Hematopoietic multipotent progenitor cell treated with erythropoietin and hydrocortisone succinate and interleukin-3 and kit ligand, for 15 days (in vitro differentiated cells): ENCODE measurements around the gene LTBP3.
A peak's percentile ranks its signal among the peaks of the same experiment; 100 is the strongest.
"Not testable (repeated sequence)": the region's sequence is repeated elsewhere in the genome, so short reads cannot be mapped to it uniquely, and the experiment has no call there.

Experiments used
- DNase-seq: peaks from one replicate; pipeline ENCODE4 v3.0.0-alpha.2; 2015; ENCODE audit warnings: low spot score

Gene LTBP3

DNA sequence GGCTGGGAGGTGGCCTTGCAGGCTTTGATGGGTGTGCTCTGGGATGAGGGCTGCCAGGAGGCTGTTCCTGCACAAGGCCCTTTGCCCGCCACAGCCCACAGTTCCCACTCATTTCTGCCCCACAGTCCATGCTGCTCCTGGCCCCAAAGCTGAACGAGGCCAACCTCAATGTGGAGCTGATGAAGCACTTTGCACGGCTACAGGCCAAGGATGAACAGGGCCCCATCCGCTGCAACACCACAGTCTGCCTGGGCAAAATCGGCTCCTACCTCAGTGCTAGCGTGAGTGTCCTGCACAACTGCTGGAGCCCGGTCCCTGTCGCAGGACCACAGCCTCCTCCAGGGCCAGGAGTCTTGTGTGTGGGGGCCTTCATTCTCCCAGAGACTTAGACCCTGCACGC lies 23.1 kb downstream of the LTBP3 start:
- DNase-seq: no peak

DNA sequence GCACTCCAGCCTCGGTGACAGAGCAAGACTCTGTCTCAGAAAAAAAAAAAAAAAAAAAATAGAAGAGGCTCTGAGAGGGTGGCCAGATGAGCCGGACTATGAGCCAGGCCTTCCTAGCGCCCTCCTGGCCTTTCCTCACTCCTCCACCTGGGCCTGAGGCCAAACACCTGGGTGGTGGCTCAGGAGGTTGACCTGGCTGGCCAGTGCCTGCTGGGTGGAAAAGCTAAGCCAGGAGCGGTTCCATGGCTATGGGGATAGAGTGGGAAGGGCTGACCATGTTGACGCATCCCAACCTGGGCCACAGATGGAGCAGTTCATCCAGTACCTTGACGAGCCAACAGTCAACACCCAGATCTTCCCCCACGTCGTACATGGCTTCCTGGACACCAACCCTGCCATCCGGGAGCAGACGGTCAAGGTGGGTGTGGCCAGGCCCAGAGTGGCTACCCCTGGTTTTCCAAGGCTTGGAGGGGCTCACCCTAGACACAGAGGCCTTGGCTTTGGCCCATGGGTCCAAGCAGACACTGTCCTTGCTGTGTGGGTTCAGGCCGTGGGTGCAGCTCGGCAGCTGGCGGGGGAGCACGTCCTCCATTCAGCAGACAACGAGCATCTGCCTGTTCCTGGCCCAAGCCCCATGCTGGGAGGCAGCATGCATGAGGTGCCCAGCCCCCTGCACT lies 25.6 kb downstream of the LTBP3 start:
- DNase-seq: no peak

DNA sequence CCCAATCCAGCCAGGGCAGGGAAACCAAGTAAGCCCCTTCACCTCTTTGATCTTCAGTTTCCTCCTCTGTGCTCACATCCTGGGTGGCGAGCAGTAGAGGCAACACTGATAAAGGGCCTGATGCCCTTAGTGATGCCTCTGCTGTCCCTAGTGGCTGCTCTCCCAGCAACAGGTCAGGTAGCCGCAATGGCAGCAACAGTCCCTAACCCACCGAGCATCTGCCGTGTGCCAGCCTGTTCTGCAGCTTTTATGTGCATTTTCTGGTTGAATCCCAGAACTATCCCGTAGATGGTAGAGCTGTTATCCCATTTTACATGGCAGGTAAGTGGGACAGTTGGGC lies 28.0 kb downstream of the LTBP3 start:
- DNase-seq: peak; percentile 45

DNA sequence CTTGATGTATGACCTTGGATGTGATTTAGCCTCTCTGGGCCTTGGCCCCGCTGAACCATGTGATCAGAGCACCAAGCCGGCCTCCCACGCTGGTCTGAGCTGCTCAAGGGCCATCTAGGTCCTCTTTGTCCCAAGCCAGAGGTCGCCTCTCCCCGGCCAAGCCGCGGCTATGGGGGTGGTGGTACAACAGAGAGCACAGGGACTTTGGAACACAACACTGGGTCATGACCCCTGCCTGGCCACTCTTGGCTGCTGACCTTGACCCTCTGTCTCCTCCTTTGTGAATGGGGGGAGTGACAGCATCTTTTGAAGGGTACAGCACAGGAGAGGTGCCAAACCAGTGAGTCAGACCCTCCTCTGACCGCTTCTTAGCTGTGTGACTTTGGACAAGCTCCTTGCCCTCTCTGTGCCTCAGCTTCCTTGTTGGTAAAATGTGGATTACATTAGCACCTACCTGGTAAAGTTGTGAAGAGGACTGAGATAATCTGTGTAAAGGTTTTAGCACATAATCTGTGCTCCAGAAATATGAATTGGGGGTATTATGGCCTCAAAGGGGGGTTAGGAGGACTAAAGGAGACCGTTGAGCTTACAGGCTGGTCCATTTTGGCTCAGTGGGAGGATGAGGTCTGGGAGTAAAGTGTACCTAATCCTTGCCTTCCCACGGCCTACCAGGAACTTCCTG lies 28.5 kb downstream of the LTBP3 start:
- DNase-seq: no peak

DNA sequence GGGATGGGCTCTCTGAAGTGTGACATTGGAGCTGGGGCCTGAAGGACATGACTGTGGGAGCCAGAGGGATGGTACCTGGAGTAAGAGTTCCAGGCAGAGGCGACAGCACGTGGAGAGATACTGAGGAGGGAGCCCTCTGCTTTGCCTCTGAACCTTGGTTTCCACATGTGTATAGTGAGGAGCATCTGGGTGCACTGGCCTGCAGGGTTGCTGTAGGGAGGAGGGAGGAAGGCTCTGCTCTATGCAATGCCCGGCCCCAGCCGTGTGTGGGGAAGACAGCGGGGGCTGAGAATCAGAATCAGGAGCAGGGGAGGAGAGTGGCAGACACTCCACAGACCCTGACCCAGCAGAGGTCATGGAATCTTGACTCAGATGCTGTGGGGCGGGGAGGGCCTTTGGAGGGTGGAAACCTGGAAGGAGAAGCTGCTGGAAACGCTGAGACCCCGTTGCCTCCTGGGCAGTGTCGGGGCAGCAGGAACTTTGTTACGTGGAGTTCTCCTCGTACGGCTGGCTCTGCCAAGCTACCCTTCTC lies 29.3 kb downstream of the LTBP3 start:
- no peak for DNase-seq

DNA sequence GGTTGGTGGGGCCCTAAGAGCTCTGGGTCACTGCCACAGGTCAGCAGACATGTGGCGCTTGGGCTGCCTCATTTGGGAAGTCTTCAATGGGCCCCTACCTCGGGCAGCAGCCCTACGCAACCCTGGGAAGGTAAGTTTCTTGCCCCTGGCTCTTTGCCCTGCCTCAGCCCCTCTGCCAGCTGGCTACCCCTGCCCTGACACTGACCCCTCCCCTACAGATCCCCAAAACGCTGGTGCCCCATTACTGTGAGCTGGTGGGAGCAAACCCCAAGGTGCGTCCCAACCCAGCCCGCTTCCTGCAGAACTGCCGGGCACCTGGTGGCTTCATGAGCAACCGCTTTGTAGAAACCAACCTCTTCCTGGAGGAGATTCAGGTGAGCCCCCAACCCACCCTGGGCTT lies 31.4 kb downstream of the LTBP3 start:
- DNase-seq: no peak

DNA sequence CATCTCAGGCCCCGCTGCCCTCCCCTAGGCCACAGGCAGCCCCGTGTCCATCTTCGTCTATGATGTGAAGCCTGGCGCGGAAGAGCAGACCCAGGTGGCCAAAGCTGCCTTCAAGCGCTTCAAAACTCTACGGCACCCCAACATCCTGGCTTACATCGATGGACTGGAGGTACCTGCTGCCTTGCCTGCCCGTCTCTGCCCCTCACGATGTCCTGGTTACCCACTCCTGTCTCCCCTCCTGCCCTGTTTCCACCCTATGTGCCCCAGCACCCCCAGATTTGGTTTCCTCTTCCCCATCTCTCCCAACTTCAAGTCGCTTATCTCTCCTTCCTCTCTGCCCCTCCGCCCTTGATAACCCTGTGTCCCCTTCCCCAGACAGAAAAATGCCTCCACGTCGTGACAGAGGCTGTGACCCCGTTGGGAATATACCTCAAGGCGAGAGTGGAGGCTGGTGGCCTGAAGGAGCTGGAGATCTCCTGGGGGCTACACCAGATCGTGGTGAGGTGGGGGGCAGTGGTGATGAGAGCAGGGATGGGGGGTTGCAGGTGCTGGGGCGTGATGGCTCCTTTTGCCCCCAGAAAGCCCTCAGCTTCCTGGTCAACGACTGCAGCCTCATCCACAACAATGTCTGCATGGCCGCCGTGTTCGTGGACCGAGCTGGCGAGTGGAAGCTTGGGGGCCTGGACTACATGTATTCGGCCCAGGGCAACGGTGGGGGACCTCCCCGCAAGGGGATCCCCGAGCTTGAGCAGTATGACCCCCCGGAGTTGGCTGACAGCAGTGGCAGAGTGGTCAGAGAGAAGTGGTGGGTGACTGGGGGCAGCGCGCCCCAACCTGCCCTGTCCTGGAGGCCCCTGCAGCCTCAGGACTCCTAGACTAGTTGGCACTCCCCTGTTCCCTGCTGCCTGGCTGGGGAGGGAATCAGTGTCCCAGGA lies 32.3 kb downstream of the LTBP3 start:
- DNase-seq: no peak

DNA sequence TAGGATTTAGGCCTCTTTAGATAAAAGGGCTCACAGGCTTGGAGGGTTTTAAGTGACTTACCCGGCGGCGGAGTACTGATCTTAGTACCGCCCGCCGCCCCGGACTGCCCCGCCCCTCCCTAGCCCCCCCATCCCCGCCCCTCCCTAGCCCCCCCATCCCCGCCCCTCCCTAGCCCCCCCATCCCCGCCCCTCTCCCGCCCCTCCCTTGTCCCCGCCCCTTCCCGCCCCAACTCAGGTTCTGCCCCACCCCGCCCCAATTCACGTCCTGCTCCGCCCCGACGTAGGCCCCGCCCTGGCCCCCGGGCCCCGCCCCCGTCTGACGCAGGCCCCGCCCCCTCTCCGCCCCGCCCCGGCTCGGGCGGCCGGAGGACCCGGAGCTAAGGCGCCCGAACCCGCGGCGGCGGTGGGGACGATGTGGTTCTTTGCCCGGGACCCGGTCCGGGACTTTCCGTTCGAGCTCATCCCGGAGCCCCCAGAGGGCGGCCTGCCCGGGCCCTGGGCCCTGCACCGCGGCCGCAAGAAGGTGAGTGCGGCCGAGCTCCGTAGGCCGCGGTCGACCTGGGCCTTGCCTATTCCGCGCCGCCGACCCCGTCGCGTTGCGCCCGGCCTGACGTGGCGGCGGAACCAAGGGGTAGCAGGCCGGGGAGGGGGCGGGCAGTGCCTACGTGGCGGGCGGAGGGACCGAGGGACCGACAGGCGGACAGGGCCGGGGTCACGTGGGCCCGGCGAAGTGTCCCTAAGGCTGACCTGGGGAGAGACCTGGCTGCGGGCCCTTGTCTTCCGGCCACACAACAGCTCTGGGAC lies 33.2 kb downstream of the LTBP3 start, which contains the start of gene SCYL1:
Gene SCYL1, plus strand, starts transcription at position 343 of the 805 bp plus-strand sequence. Its CDS starts 71 bp downstream, at position 414.
- peak; percentile 82 for DNase-seq

DNA sequence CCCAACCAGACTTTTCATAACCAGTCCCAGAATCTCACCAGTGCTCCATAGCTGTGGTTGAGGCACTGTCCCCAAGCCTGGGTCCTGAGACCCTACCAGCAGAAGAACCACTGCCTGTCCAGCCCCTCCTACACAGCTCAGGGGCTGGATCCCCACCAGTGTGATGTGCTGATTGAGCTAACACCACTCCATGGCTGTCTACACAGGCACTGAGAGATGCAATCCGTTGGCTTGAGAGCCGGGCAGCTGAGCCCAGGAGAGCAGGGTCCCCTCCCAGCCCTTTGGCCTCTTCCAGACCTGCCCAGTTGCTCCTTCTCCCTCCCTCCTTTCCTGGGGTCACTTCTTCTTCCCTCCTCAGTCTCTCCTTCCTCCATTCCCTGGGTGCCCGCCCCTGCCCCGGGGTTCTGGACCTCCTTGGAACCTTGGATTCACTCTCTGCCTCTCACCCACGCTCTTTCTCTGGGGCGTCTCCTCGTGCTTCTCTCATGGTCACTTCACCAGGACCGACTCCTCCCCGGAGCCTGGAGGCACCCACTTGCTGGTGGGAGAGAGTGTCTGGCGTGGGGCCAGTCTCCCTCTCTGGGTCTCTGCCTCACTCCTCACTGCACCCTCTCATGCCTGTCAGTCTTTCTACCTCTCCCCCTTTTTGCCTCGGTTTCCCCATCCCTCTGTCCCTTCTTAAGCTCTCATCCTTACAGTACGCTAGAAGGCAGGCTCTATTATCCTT lies 34.0 kb downstream of the LTBP3 start:
- DNase-seq: no peak

DNA sequence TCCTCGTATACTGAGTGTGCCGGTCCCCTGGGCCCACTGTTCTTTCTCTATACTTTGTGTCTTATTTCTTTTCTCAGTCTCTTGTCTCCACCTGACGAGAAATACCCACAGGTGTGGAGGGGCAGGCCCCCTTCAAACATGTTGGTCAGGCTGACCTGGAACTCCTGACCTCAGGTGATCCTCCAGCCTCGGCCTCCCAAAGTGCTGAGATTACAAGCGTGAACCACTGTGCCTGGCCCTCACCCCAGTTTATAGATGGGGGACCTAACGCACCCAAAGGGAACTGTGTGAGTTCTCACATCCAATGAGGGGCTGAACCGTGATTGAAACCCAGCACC lies 34.6 kb downstream of the LTBP3 start:
- DNase-seq: not testable (repeated sequence)

DNA sequence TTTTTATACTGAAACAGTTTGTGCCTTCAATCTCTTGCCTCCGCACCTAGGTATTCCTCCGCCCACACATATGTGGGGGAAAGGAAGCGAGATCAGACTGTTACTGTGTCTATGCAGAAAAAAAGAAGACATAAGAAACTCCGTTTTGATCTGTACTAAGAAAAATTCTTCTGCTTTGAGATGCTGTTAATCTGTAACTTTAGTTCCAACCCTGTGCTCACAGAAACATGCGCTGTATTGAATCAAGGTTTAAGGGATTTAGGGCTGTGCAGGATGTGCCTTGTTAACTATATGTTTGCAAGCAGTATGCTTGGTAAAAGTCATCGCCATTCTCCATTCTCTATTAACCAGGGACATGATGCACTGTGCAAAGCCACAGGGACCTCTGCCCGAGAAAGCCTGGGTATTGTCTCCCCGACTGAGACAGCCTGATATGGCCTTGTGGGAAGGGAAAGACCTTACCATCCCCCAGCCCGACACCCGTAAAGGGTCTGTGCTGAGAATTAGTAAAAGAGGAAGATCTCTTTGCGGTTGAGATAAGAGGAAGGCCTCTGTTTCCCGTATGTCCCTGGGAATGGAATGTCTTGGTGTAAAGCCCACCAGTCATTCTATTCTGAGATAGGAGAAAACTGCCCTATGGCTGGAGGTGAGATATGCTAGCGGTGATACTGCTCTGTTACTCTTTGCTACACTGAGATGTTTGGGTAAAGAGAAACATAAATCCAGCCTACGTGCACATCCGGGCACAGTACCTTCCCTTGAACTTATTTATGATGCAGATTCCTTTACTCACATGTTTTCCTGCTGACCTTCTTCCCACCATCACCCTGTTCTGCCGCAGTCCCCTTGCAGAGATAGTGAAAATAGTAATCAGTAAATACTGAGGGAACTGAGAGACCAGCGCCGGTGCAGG lies 35.2 kb downstream of the LTBP3 start:
- DNase-seq: not testable (repeated sequence)

DNA sequence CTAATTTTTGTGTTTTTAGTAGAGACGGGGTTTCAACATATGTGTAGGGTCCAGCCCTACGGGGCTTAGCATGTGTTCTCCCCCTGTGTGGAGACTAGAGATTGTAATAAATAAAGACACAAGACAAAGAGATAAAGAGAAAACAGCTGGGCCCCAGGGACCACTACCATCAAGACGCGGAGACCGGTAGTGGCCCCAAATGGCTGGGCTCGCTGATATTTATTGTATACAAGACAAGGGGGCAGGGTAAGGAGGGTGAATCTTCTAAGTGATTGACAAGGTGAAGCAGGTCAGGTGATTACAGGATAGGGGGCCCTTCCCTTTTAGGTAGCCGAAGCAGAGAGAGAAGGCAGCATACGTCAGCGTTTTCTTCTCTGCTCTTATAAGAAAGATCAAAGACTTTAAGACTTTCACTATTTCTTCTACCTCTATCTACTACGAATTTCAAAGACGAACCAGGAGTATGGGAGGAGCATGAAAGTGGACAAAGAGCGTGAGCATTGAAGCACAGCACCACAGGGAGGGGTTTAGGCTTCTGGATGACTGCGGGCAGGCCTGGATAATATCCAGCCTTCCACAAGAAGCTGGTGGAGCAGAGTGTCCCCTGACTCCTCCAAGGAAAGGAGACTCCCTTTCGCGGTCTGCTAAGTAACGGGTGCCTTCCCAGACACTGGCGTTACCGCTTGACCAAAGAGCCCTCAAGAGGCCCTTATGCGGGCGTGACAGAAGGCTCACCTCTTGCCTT lies 36.2 kb downstream of the LTBP3 start:
- not testable (repeated sequence) for DNase-seq

DNA sequence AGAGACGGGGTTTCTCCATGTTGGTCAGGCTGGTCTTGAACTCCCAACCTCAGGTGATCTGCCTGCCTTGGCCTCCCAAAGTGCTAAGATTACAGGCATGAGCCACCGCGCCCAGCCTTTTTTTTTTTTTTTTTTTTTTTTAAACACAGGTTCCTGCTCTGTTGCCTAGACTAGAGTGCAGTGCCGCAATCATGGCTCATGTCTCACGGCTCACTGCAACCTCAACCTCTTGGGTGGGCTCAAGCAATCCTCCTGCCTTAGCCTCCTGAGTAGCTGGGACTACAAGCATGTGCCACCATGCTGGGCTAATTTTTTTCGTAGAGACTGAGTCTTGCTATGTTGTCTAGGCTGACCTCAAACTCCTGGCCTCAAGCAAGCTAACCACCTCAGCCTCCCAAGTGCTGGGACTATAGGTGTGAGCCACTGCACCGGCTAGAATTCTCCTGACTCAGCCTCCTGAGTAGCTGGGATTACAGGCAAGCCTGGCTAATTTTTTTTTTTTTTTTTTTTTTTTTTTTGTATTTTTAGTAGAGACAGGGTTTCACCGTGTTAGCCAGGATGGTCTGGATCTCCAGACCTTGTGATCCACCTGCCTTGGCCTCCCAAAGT lies 39.1 kb downstream of the LTBP3 start:
- not testable (repeated sequence) for DNase-seq

DNA sequence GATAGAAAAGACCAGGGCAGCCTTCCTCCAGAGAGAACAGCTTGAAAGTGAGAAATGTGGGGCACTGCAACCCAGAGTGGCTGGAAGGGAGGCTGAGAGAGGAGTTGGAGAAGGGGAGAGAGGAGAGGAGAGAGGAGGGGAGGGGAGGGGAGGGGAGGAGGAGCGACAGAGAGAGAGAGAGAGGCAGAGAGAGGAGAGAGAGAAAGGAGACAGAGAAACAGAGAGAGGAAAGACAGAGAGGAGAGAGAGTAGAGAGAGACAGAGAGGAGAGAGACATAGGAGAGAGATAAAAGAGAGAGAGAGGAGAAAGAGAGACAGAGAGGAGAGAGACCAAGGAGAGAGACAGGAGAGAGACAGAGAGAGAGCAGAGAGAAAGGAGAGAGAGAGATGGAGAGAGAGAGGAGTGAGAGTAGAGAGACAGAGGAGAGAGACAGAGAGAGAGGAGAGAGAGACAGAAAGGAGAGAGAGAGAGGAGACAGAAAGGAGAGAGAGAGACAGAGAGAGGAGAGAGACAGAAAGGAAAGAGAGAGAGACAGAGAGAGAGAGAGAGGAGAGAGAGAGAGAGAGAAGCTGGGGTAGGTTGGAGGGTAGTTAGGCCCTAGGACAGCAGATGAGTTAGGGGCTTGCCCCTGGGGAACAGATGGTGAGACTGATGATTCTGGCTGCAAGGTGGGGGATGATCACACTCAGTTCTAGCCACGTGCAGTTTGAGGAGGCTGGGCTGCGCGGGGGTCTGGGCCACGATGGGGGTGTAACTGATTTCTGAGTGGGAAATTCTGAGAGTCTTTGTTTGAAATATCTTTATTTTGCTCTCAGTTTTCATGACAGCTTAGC lies 41.8 kb downstream of the LTBP3 start:
- DNase-seq: no peak

DNA sequence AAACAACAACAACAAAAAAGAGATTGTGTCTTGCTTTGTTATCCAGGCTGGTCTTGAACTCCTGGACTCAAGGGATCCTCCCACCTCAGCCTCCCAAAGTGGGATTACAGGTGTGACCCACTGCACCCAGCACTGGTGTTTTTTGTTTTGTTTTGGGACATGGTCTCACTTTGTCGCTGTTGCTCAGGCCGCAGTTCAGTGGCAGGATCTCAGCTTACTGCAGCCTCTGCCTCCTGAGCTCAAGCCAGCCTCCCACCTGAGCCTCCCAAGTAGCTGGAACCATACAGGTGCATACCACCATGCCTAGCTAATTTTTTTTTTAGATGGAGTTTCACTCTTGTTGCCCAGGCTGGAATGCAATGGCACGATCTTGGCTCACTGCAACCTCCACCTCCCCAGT lies 45.8 kb downstream of the LTBP3 start:
- DNase-seq: not testable (repeated sequence)

DNA sequence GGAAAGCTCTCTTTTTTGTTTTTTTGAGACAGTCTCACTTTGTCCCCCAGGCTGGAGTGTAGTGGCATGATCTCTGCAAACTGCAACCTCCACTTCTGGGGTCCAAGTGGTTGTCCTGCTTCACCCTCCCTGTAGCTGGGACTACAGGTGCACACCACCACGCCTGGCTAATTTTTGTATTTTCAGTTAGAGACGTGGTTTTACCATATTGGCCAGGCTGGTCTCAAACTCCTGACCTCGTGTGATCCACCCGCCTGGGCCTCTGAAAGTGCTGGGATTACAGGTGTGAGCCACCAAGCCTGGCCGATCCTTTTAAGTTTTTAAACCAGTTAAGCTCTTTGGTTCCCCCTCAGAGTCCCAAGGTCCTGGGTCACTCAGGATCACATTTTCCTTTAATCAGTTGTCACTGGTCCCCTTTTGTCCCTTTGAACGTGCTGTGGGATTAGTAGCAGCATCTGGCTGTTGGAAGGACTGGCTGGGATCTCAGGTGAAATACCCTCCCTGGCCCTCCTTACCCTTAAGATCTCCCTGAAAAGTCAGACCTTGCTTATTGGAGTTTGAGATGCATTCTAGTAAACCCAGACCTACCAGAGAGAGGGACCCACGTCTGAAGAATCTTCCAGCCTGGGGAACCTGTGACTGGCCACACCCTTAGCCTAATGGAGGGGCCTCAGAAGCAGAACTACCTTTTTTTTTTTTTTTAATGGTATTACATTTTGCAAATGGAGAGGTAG lies 51.2 kb downstream of the LTBP3 start:
- peak; percentile 65 for DNase-seq

DNA sequence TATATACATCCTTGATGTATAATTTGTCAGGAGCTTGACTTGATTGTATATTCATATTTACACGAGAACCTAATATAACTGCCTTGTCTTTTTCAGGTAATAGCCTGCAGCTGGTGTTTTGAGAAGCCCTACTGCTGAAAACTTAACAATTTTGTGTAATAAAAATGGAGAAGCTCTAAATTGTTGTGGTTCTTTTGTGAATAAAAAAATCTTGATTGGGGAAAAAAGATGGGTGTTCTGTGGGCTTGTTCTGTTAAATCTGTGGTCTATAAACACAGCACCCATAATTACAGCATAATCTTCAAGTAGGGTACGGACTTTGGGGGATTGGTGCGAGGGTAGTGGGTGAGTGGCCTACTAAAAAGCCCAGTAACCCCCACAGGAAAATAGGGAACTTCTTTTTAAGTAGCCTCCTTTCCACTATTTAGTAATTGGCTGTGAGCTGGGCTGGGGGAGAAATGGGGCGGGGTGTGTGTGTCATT lies 51.8 kb downstream of the LTBP3 start:
- peak; percentile 49 for DNase-seq
